Ishikawa (cell line): ENCODE data around the gene NOTCH2.

Experiments used
- RAD21 ChIP-seq: IDR thresholded peaks from 2 replicates; pipeline ENCODE4 v1.6.1; 2012; ENCODE audit warnings: low read depth
- TEAD4 ChIP-seq: IDR thresholded peaks from 2 replicates; pipeline ENCODE4 v1.6.1; 2012
- TF ChIP-seq, protein P1 (sequence below): IDR thresholded peaks from 2 replicates; pipeline ENCODE4 v1.6.1; 2012; ENCODE audit warnings: low read depth, mild to moderate bottlenecking

- TF ChIP-seq RAD21, result no peak
- TF ChIP-seq, protein P1, sequence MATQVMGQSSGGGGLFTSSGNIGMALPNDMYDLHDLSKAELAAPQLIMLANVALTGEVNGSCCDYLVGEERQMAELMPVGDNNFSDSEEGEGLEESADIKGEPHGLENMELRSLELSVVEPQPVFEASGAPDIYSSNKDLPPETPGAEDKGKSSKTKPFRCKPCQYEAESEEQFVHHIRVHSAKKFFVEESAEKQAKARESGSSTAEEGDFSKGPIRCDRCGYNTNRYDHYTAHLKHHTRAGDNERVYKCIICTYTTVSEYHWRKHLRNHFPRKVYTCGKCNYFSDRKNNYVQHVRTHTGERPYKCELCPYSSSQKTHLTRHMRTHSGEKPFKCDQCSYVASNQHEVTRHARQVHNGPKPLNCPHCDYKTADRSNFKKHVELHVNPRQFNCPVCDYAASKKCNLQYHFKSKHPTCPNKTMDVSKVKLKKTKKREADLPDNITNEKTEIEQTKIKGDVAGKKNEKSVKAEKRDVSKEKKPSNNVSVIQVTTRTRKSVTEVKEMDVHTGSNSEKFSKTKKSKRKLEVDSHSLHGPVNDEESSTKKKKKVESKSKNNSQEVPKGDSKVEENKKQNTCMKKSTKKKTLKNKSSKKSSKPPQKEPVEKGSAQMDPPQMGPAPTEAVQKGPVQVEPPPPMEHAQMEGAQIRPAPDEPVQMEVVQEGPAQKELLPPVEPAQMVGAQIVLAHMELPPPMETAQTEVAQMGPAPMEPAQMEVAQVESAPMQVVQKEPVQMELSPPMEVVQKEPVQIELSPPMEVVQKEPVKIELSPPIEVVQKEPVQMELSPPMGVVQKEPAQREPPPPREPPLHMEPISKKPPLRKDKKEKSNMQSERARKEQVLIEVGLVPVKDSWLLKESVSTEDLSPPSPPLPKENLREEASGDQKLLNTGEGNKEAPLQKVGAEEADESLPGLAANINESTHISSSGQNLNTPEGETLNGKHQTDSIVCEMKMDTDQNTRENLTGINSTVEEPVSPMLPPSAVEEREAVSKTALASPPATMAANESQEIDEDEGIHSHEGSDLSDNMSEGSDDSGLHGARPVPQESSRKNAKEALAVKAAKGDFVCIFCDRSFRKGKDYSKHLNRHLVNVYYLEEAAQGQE, result no peak
- no peak for TF ChIP-seq TEAD4
Measured at GRCh38 chr1:119926553-119926952, 142.9 kb downstream of the NOTCH2 start.
